Prostate gland (tissue), 2 donors: ENCODE results near the gene MYO16.

Experiments
- CTCF ChIP-seq, 4 experiments: fragments of 200-600 bp in 2 of 4; fragments of 450-650 bp in 2 of 4; sonication (generic) in 2 of 4; IDR thresholded peaks; 1 replicate in 3 of 4; 2 replicates in 1 of 4; pipeline ENCODE4 v1.5.1; 2016 to 2019; ENCODE audit warnings: antibody characterized with exemption in 4 of 4, mild to moderate bottlenecking in 2 of 4, moderate library complexity in 2 of 4
- POLR2A ChIP-seq: fragments of 450-650 bp; IDR thresholded peaks from one replicate; pipeline ENCODE4 v1.6.1; 2016; ENCODE audit warnings: antibody characterized with exemption, mild to moderate bottlenecking
- POLR2AphosphoS5 ChIP-seq: sonication (generic); formaldehyde crosslinking; IDR thresholded peaks from one replicate; pipeline ENCODE4 v1.6.1; 2017; ENCODE audit warnings: antibody characterized with exemption

DNA sequence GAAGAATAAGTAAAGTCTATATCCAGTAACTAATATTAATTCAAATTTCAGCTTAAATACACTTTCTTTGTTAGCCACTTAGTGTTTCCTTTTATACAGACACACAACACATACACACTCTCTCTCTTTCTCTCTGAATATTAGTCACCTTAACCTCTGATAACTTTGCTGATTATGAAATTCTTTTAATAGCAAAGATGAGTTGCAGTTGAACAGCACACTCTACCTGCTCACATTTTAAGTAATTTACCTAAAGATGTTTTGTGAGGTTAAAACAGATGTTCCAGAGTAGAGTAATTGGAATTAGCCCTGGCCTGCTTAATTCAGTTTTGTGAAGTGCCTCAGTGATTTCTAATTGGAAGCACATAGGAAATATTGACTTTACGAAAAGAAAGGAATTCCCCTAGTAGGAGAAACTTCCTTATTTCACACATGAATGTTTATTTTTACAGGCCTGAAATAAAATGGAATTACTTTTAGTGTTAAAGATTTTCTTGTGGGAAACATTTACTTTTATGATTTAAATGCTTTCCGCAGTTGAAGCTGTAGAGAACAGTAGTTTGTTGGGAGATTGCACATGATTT is 184.3 kb downstream of the MYO16 start:
- no peak for TF ChIP-seq CTCF (IDR thresholded peaks at IDR 0.05)
- no peak for TF ChIP-seq POLR2A
- TF ChIP-seq POLR2AphosphoS5, result no peak
